ENCODE data around the gene PIN1.
"Not testable (repeated sequence)": the region's sequence is repeated elsewhere in the genome, so short reads cannot be mapped to it uniquely, and the experiment has no call there.

The PIN1 gene

GRCh38 chr19:9834726-9835506 lies at the start of gene PIN1:
Gene PIN1 (plus strand): TSS chr19:9835318. CDS start chr19:9835345, 27 bp downstream.
- DNase-seq = peak; percentile 98

DNA sequence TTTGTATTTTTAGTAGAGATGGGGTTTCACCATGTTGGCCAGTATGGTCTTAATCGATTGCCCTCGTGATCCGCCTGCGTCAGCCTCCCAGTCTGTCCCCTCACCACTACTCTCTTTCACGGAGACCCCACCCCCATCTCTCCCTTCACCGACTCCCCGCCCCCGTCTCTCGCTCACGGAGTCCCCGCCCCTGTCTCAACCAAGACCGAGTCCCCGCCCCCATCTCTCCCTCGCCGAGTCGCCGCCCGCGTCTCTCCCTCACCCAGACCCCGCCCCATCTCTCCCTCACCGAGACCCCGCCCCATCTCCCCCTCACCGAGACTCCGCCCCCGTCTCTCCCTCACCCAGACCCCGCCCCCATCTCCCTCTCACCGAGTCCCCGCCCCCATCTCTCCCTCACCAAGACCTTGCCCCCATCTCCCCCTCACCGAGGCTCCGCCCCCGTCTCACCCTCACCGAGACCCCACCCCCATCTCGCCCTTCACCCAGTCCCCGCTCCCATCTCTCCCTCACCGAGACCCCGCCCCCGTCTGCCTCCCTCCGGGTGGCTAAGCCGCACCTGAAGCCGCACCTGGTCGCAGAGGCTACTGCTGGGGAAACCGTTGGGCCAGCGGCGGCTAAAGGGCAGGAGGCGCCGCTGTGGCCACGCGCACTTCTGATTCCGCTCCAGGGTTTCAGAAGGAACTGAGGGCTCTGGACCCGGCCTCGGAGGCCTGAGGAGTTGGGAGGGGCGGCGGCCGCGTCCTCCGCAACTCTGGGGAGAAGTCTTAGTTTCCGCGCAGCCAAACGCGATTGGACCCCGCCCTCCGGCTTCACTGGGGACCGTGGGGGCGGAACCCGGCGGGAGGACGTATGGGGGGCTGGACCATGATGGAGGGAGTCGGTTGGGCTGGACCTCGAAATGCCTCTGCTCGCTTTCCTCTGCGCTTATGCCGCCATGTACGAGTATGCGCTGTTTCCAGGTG lies 49.5 kb upstream of the PIN1 start:
- DNase-seq = peak; percentile 98

DNA sequence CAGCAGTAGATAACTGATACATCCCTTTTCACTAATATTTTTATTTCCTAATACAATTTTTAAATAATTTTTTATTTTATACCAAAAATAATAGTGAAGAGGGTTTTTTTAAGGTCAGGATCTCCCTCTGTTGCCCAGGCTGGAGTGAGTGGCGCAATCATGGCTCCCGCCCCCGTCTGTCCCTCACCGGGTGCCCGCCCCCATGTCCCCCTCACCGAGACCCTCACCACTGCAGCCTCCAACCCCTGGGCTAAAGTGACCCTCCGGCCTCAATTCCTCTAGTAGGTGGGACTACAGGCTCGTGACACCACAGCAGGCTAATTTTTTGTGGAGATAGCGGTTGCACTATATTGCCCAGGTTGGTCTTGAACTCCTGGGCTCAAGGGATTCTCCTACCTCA lies 48.8 kb upstream of the PIN1 start:
- DNase-seq = no peak

- DNase-seq = no peak
Measured at GRCh38 chr19:9786819-9787218, 48.3 kb upstream of the PIN1 start.

GRCh38 chr19:9788604-9789003 lies 46.5 kb upstream of the PIN1 start:
- not testable (repeated sequence) for DNase-seq

GRCh38 chr19:9789066-9789465 lies 46.1 kb upstream of the PIN1 start:
- DNase-seq = no peak

- not testable (repeated sequence) for DNase-seq
Measured at GRCh38 chr19:9789579-9789978, 45.5 kb upstream of the PIN1 start.

GRCh38 chr19:9791073-9791367 lies 44.1 kb upstream of the PIN1 start:
- not testable (repeated sequence) for DNase-seq

DNA sequence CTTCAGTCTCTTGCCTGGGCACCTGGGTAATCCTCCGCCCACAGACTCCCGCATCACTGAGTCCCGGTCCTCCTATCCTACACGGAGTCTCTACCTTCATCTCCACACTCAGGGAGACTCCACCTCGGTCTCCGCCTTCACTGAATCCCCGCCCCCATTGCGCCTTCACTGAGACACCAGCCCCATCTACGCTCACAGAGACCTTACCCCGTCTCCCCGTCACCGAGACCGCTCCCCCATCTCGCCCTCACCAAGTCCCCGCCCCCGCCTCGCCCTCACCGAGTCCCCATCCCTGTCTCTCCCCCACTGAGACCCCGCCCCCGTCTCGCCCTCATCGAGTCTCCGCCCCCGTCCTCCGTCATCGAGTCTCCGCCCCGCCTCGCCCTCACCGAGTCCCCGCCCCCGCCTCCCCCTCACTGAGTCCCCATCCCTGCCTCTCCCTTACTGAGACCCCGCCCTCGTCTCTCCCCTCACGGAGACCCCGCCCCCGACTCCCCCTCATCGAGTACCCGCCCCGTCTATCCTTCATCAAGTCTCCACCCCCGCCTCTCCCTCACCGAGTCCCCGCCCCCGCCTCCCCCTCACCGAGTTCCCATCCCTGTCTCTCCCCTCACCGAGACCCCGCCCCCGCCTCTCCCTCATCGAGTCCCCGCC lies 43.4 kb upstream of the PIN1 start:
- peak; percentile 87 for DNase-seq

DNA sequence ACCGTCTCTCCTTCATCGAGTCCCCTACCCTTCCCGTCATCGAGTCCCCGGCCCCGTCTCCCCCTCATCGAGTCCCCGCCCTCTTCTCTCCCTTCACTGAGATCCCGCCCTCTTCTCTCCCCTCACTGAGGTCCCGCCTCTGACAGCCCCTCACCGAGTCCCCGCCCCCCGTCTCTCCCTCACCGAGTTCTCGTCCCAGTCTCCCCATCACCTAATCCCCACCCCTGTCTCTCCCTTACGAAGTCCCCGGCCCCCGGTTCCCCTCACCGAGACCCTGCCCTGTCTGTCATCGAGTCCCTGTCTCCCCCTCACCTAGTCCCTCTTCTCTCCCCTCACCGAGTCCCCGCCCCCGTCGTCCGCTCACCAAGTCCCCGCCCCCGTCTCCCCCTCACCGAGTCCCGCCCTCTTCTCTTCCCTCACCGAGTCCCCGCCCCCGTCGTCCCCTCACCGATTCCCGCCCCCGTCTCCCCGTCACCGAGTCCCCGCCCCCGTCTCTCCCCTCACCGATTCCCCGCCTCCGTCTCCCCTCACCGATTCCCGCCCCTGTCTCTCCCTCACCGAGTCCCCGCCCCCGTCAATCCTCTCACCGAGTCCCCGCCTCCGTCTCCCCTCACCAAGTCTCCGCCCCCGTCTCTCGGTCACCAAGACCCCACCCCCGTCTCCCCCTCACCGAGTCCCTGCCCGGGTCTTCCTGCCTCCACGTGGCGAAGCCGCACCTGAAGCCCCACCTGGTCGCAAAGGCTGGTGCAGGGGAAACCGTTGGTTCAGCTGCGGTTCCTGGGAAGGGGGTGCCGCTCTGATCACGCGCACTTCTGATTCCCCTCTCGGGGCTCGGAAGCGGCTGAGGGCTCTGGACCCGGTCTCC lies 42.7 kb upstream of the PIN1 start:
- peak; percentile 60 for DNase-seq

DNA sequence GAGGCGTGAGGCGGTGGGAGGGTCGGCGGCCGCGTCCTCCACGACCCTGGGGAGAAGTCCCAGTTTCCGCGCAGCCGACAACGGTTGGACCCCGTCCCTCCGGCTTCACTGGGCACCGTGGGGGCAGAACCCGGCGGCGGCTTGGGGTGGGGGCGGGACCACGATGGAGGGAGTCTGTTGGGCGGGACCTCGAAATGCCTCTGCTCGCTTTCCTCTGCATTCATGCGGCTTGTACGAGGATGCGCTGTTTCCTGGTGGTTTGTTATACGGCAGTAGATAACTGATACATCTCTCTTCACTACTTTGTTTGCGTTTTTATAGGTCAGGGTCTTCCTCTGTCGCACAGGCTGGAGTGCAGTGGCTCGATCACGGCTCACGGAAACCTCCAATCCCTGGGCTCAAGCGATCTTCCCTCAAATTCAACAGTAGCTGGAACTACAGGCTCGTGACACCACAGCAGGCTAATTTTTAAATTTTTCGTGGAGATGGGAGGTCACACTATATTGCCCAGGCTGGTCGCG lies 42.0 kb upstream of the PIN1 start:
- DNase-seq = no peak

DNA sequence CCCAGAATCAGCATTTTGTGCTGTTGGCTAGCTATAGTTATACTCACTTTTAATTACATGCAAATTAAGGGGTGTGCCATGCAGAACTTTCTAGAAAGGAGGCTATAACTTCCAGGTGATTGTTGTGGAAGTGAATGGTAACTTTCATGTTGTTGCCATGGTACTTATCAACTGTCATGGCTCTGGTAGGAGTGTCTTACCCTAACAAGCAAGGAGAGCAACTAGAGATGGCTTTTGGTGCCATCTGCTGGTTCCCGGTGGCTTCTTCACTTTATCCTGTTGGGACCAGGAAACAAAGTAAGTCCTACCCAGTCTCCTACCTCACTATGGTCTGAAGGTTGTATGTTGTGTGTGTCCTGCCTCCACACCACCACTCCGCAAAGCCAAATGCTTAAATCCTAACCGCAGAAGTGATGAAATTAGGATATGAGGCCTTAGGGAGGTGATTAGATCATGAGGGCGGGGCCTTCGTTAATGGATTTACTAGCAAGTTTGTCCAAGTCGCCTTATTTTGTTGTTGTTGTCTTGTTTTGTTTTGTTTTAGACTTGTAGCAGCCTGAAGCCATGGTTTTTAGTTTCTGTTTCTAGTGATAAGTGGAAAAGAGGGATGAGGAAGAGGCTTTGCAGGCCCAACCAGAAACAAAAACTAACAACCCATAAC lies 38.9 kb upstream of the PIN1 start:
- peak; percentile 47 for DNase-seq

DNA sequence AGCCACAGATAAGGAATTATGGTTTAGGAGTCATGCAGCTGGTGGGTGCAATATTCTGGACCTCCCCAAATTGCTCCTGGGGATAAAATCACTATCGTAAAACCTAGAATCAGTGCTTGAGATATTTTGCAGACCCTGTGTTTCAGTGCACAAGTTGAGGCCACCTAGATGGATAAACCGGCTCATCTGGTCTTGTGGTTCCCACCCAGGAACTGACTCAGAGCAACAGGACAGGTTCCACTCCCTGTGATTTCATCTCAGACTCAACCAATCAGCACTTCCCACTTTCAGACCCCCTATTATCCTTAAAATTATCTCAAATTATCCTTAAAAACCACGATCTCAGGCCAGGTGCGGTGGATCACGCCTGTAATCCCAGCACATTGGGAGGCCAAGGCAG lies 37.2 kb upstream of the PIN1 start:
- DNase-seq = no peak

- DNase-seq = no peak
Measured at GRCh38 chr19:9799162-9799561, 36.0 kb upstream of the PIN1 start.

DNA sequence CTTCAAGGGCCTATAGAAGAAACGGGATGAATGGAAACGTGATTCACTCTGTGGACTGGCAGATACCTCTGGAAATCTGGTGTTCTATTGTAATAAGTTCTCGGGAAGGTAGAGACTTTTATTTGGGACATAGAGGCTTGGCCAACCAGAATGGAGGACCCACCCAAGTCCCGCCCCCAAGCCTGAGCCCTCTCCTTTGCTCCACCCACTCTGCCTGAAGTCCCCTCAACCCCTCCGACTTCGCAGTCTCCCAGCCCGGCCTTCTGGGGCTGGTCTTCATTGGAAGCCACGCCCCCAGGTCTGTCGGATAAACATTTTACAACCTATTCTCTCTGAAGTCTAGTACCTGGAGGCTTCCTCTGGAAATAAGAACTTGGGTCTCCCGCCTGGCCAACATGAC lies 33.1 kb upstream of the PIN1 start:
- DNase-seq = no peak

DNA sequence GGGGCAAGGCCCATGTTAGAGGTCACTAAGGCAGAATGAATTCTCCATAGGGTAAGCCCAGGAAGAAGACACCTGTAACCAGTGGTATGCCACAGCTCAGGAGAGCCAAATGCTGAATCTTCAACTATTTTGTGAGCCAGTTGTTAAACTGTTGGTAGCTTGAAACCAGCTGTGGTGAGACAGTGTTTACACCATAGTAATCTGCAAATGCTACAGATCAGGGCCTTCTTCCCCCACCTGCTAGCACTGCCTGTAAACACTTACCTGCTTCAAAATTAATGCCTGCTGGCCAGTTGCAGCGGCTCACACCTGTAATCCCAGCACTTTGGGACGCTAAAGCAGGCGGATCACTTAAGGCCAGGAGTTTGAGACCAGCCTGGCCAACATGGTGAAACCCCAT lies 28.3 kb upstream of the PIN1 start:
- DNase-seq = no peak

DNA sequence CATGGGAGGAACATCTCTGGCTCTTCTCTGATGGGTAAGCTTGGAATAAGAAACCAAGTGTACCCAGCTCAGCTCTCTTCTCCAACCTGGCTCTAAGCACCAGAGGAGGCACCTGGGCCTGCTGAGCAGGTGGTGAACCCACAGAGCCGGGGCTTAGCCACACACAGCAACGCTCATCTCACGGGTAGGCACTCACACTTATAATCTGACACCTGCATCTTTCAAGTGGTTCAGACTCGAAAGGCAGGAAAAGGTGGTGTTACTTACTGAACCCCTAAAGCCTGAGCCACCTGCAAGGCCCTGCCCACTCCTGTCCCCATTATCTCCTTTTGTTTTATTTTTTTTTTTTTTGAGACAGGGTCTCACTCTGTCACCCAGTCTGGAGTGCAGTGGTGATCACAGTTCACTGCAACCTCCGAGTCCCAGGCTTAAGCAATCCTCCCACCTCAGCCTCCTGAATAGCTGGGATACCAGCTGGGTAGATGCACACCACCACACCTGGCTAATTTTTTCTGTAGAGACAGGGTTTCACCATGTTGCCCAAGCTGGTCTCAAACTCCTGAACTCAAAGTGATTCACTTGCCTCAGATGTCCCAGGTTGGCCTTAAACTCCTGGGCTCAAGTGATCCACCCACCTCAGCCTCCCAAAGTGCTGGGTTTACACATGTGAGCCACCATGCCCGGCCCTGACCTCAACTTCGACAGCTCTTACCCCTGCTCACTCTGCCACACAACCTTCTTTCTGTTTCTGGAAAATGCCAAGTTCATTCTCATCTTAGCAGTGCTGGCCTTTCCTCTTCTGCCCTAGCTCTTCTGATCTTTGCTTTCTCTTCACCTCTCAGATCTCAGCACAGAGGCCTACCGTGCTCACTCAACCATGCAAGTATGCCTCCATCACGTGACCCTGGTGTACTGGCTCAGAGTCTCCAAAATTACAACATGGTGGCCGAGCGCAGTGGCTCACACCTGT lies 26.0 kb upstream of the PIN1 start:
- no peak for DNase-seq

GRCh38 chr19:9811139-9811538 lies 24.0 kb upstream of the PIN1 start:
- DNase-seq = no peak

- DNase-seq = no peak
Measured at GRCh38 chr19:9818175-9818733, 16.9 kb upstream of the PIN1 start.
